Measurements from ENCODE around the gene PDE1A. TPM values are rescaled to one million over a fixed set of nuclear protein-coding genes. Genes with fewer than 3 reads are reported as not detected.

Gene PDE1A
- total RNA-seq, 4 donors from 2014 or later = 2.1 to 12.4 (median 2.8) TPM

- no peaks in the 10 kb centered on the region for H3K4me1 ChIP-seq
- TF ChIP-seq CTCF (IDR thresholded peaks at IDR 0.05) (no peak), POLR2A (IDR thresholded peaks at IDR 0.05) (no peak)
- H3K36me3 ChIP-seq = no peaks in the 10 kb centered on the region
- H3K27ac ChIP-seq = no peak overlapping the region
- H3K27me3 ChIP-seq = no peaks in the 10 kb centered on the region
- no peaks in the 10 kb centered on the region for H3K9me3 ChIP-seq
- no peak overlapping the region for H3K4me3 ChIP-seq
- DNase-seq = no peak
These were observed 233.5 kb downstream of the PDE1A start for GRCh38 chr2:182193291-182193690.

- H3K4me3 ChIP-seq = no peak overlapping the region
- DNase-seq = no peak
- no peaks in the 10 kb centered on the region for H3K27me3 ChIP-seq
- H3K4me1 ChIP-seq = no peaks in the 10 kb centered on the region
- H3K9me3 ChIP-seq = no peaks in the 10 kb centered on the region
- no peaks in the 10 kb centered on the region for H3K36me3 ChIP-seq
- TF ChIP-seq CTCF (IDR thresholded peaks at IDR 0.05) = no peak
- TF ChIP-seq POLR2A (IDR thresholded peaks at IDR 0.05) = no peak
- H3K27ac ChIP-seq = no peak overlapping the region
These were observed 235.8 kb downstream of the PDE1A start for GRCh38 chr2:182191061-182191460.

- Histone ChIP-seq H3K9me3 (no peaks in the 10 kb centered on the region), H3K27ac (no peak overlapping the region), H3K4me1 (no peaks in the 10 kb centered on the region), H3K36me3 (no peaks in the 10 kb centered on the region), H3K4me3 (no peak overlapping the region), H3K27me3 (no peaks in the 10 kb centered on the region)
- DNase-seq = no peak
- no peak for TF ChIP-seq CTCF (IDR thresholded peaks at IDR 0.05)
- TF ChIP-seq POLR2A (IDR thresholded peaks at IDR 0.05) = no peak
These were observed 239.7 kb downstream of the PDE1A start for GRCh38 chr2:182187130-182187529.

GRCh38 chr2:182186132-182186735 is 240.6 kb downstream of the PDE1A start:
- Histone ChIP-seq H3K27me3 (no peaks in the 10 kb centered on the region), H3K4me3 (no peak overlapping the region), H3K27ac (no peak overlapping the region), H3K36me3 (no peaks in the 10 kb centered on the region), H3K4me1 (no peaks in the 10 kb centered on the region), H3K9me3 (no peaks in the 10 kb centered on the region)
- DNase-seq = no peak
- peak; percentile 48 to 88 (median 78) for TF ChIP-seq CTCF (IDR thresholded peaks at IDR 0.05)
- TF ChIP-seq POLR2A (IDR thresholded peaks at IDR 0.05) = no peak

GRCh38 chr2:182182436-182182835 is 244.4 kb downstream of the PDE1A start:
- Histone ChIP-seq H3K4me3 (no peak overlapping the region), H3K9me3 (no peaks in the 10 kb centered on the region), H3K36me3 (no peaks in the 10 kb centered on the region), H3K27me3 (no peaks in the 10 kb centered on the region), H3K4me1 (no peaks in the 10 kb centered on the region), H3K27ac (no peak overlapping the region)
- TF ChIP-seq POLR2A (IDR thresholded peaks at IDR 0.05) (no peak), CTCF (IDR thresholded peaks at IDR 0.05) (no peak)
- DNase-seq = no peak

GRCh38 chr2:182181381-182181780 is 245.5 kb downstream of the PDE1A start:
- TF ChIP-seq CTCF (IDR thresholded peaks at IDR 0.05) (no peak), POLR2A (IDR thresholded peaks at IDR 0.05) (no peak)
- no peak overlapping the region for H3K4me3 ChIP-seq
- H3K9me3 ChIP-seq = no peaks in the 10 kb centered on the region
- H3K27me3 ChIP-seq = no peaks in the 10 kb centered on the region
- H3K27ac ChIP-seq = no peak overlapping the region
- no peaks in the 10 kb centered on the region for H3K36me3 ChIP-seq
- H3K4me1 ChIP-seq = no peaks in the 10 kb centered on the region
- no peak for DNase-seq
